HepG2 (cell line): ENCODE results near the gene ULK4. TPM values are rescaled to one million over a fixed set of nuclear protein-coding genes. Genes with fewer than 3 reads are reported as not detected.

Experiments
- ATAC-seq: fragments of 200-7000 bp; cut with Tn5 transposase; 3 replicates; pipeline ENCODE4 v1.9.1; 2020; ENCODE audit warnings: mild to moderate bottlenecking, moderate library complexity
- BruUV-seq: library from RNA; stranded (reverse); fragments of 400-500 nt; replicated peaks from 2 replicates; lab custom pipeline; 2021; lab: Mats Ljungman, UMichigan
- CTCF ChIA-PET: fragments of 300-600 bp; formaldehyde crosslinking; extraction: SDS; loops from one replicate; lab custom pipeline; 2021; ENCODE audit warnings: low total read pairs, inconsistent platforms, low intra/inter-chr PET ratio; lab: Yijun Ruan, JAX
- POLR2A ChIA-PET: fragments of 350-600 bp; sonication (Branson Sonifier 250); formaldehyde crosslinking; loops from one replicate; lab custom pipeline; 2020; ENCODE audit warnings: antibody characterized with exemption, inconsistent platforms; lab: Yijun Ruan, JAX
- DNase-seq: peaks from one replicate; pipeline ENCODE4 v3.0.0-alpha.2; 2015; ENCODE audit warnings: low spot score
- FAIRE-seq: peaks from 3 replicates; lab custom pipeline; 2011; peaks lifted over from hg19 to GRCh38; lab: Jason Lieb, UNC
- H2AFZ ChIP-seq: one replicate; pipeline ENCODE4 v1.6.1; 2011; ENCODE audit warnings: low read length, inconsistent platforms
- H3K27ac ChIP-seq: fragments of 300-600 bp; 3 replicates; pipeline ENCODE4 v1.8.0; 2011; ENCODE audit warnings: mixed run types, mild to moderate bottlenecking, mixed read lengths, low read length, inconsistent platforms; ENCODE audit not compliant: insufficient read depth; ENCODE audit errors: extremely low read length
- H3K27me3 ChIP-seq, 2 experiments: fragments of 200-600 bp in 1 of 2; 2 replicates in 1 of 2; 3 replicates in 1 of 2; pipeline versions ENCODE4 v1.6.0 to v1.8.0; 2011; ENCODE audit warnings: low read length in 2 of 2, mild to moderate bottlenecking in 2 of 2, moderate library complexity in 2 of 2, inconsistent platforms in 1 of 2; ENCODE audit not compliant: insufficient read depth in 2 of 2, control insufficient read depth in 1 of 2
- H3K36me3 ChIP-seq, 2 experiments: fragments of 200-600 bp in 1 of 2; replicated peaks in 1 of 2; 2 replicates in 1 of 2; 3 replicates in 1 of 2; pipeline versions ENCODE4 v1.5.1 to v1.8.0; 2011; ENCODE audit warnings: low read length in 2 of 2, inconsistent platforms in 1 of 2; ENCODE audit not compliant: insufficient read depth in 2 of 2, control insufficient read depth in 1 of 2
- H3K4me1 ChIP-seq: 2 replicates; pipeline ENCODE4 v1.5.1; 2012; ENCODE audit warnings: low read length, inconsistent platforms; ENCODE audit not compliant: insufficient read depth
- H3K4me2 ChIP-seq: 2 replicates; pipeline ENCODE4 v1.6.0; 2011; ENCODE audit warnings: low read depth, low read length, inconsistent platforms
- H3K4me3 ChIP-seq, 3 experiments: fragments of 200-600 bp in 1 of 3; sonication (generic), shearing (Covaris generic) in 1 of 3; replicated peaks in 1 of 3; 2 replicates each; pipeline ENCODE4 v1.5.1; 2011 to 2016; ENCODE audit warnings: low read length in 3 of 3, inconsistent platforms in 2 of 3, low read depth in 2 of 3, mild to moderate bottlenecking in 2 of 3, control low read depth in 1 of 3, mixed read lengths in 1 of 3; ENCODE audit not compliant: insufficient read depth in 1 of 3
- H3K79me2 ChIP-seq: one replicate; pipeline ENCODE4 v1.6.1; 2011; ENCODE audit warnings: low read length, inconsistent platforms; ENCODE audit not compliant: insufficient read depth
- H3K9ac ChIP-seq: 2 replicates; pipeline ENCODE4 v1.6.0; 2011; ENCODE audit warnings: mild to moderate bottlenecking, low read depth, low read length, inconsistent platforms; ENCODE audit not compliant: insufficient read depth
- H3K9me3 ChIP-seq: 2 replicates; pipeline ENCODE4 v1.5.1; 2012; ENCODE audit warnings: mild to moderate bottlenecking, low read length
- H4K20me1 ChIP-seq: 2 replicates; pipeline ENCODE4 v1.6.0; 2011; ENCODE audit warnings: inconsistent platforms, mild to moderate bottlenecking, low read length, moderate library complexity; ENCODE audit not compliant: insufficient read depth
- AGO1 ChIP-seq: fragments of 200-400 bp; formaldehyde crosslinking; IDR thresholded peaks from 2 replicates; pipeline ENCODE4 v1.6.1; 2017; ENCODE audit warnings: mild to moderate bottlenecking, low read depth, low read length, moderate library complexity; ENCODE audit not compliant: poor library complexity, severe bottlenecking
- ATM ChIP-seq: fragments of 450-650 bp; IDR thresholded peaks from 2 replicates; pipeline ENCODE4 v1.7.1; 2017; ENCODE audit warnings: mild to moderate bottlenecking, borderline replicate concordance
- BRD4 ChIP-seq: sonication (generic); formaldehyde crosslinking; IDR thresholded peaks from 2 replicates; pipeline ENCODE4 v1.4.0; 2020; ENCODE audit warnings: missing genetic modification reagents
- HES4 ChIP-seq: sonication (generic); formaldehyde crosslinking; IDR thresholded peaks from 2 replicates; pipeline ENCODE4 v1.9.0; 2021; ENCODE audit warnings: mild to moderate bottlenecking, missing genetic modification reagents, borderline replicate concordance
- KDM6A ChIP-seq: IDR thresholded peaks from 2 replicates; pipeline ENCODE4 v1.6.1; 2016; ENCODE audit warnings: low read depth
- MED13 ChIP-seq: sonication (generic); formaldehyde crosslinking; IDR thresholded peaks from 2 replicates; pipeline ENCODE4 v1.5.0; 2020; ENCODE audit warnings: missing genetic modification reagents
- MEIS1 ChIP-seq: sonication (generic); formaldehyde crosslinking; IDR thresholded peaks from 2 replicates; pipeline ENCODE4 v1.9.0; 2021; ENCODE audit warnings: mild to moderate bottlenecking, missing genetic modification reagents, moderate library complexity, borderline replicate concordance
- SP1 ChIP-seq, 2 experiments: fragments of 450-650 bp in 1 of 2; sonication (generic) in 1 of 2; formaldehyde crosslinking in 1 of 2; IDR thresholded peaks; 2 replicates each; pipeline versions ENCODE4 v1.4.0 to v1.6.1; 2016 to 2020; ENCODE audit warnings: missing genetic modification reagents in 1 of 2
- ZMYM3 ChIP-seq: sonication (generic); formaldehyde crosslinking; IDR thresholded peaks from 2 replicates; pipeline ENCODE4 v1.5.1; 2020; ENCODE audit warnings: mild to moderate bottlenecking, missing genetic modification reagents
- ZNF343 ChIP-seq: sonication (generic); formaldehyde crosslinking; IDR thresholded peaks from 2 replicates; pipeline ENCODE4 v1.4.0; 2020; ENCODE audit warnings: mild to moderate bottlenecking, missing genetic modification reagents
- ZNF350 ChIP-seq: sonication (generic); formaldehyde crosslinking; IDR thresholded peaks from 2 replicates; pipeline ENCODE4 v1.4.0; 2020; ENCODE audit warnings: mild to moderate bottlenecking, low read depth, missing genetic modification reagents, borderline replicate concordance
- ZNF629 ChIP-seq: sonication (generic); formaldehyde crosslinking; conservative IDR thresholded peaks from 2 replicates; pipeline ENCODE4 v1.5.0; 2020; ENCODE audit warnings: missing genetic modification reagents
- WGBS: methylation state at CpG from one replicate; pipeline ENCODE4 v1.1.6; 2017; ENCODE audit warnings: low lambda C conversion rate; 5-methylcytosine and 5-hydroxymethylcytosine counted together
- in situ Hi-C: cut with HindIII; loops from 2 replicates; pipeline ENCODE4 v1.10.0; 2017; ENCODE audit warnings: low pct_unique_long_range_greater_than_20kb; ENCODE audit not compliant: extremely low pct_ligation_motif_present
- intact Hi-C: fragments of 100-400 bp; cut with micrococcal nuclease; formaldehyde crosslinking; loops from one replicate; pipeline ENCODE4 v1.10.0; 2022; ENCODE audit not compliant: unreplicated experiment
- polyA plus RNA-seq, 8 experiments: library from polyadenylated mRNA; depleted of rRNA in 3 of 8; stranded (reverse) in 7 of 8; unstranded in 1 of 8; fragments of >200 nt; fragmentation: Illumina TruSeq in 4 of 8; extraction: Trizol in 4 of 8; gene quantifications; 2 replicates each; pipeline versions ENCODE4 v1.2.1 to v1.2.3, GENCODE V29; 2011 to 2016; ENCODE audit warnings: low read depth in 4 of 8, missing spikeins in 1 of 8, mixed read lengths in 1 of 8; ENCODE audit not compliant: insufficient read depth in 1 of 8
- total RNA-seq, 5 experiments: library from RNA; depleted of rRNA; stranded (reverse); fragments of >200 nt; fragmentation: Illumina TruSeq; extraction: Trizol; gene quantifications; 2 replicates each; pipeline ENCODE4 v1.2.3, GENCODE V29; 2016; ENCODE audit warnings: low read depth in 1 of 5
- TF ChIP-seq, protein P1 (sequence below): sonication (generic); formaldehyde crosslinking; IDR thresholded peaks from 2 replicates; pipeline ENCODE4 v1.5.0; 2020; ENCODE audit warnings: mild to moderate bottlenecking, missing genetic modification reagents, moderate library complexity
- TF ChIP-seq, protein P2 (sequence below): sonication (generic); formaldehyde crosslinking; IDR thresholded peaks from 2 replicates; pipeline ENCODE4 v1.5.1; 2020; ENCODE audit warnings: mild to moderate bottlenecking, missing genetic modification reagents, moderate library complexity
- TF ChIP-seq, protein P3 (sequence below): sonication (generic); formaldehyde crosslinking; IDR thresholded peaks from 2 replicates; pipeline ENCODE4 v1.5.1; 2020; ENCODE audit warnings: mild to moderate bottlenecking, moderate library complexity, missing genetic modification reagents
- TF ChIP-seq, protein P4 (sequence below): sonication (generic); formaldehyde crosslinking; IDR thresholded peaks from 2 replicates; pipeline ENCODE4 v1.8.1; 2023; ENCODE audit warnings: missing genetic modification reagents, inconsistent platforms, borderline replicate concordance

ULK4 gene
- total and polyA plus RNA-seq, 2 of the 13 experiments (the other 11 are each of a cell fraction or from before 2014, with no cell fraction given): 6.7 to 11.8 TPM

- ATAC-seq: no peak
- BruUV-seq: no TSS peak
- ChIA-PET CTCF (no interaction called here), POLR2A (no interaction called here)
- H3K4me2 ChIP-seq: no peak overlapping the region
- 63% methylated on average over 2 of the region's 2 CpGs for WGBS
- H3K9me3 ChIP-seq: no peaks in the 10 kb centered on the region
- intact Hi-C loops: no loop called here
- in situ Hi-C loops: no loop called here
- no peak overlapping the region for H3K27ac ChIP-seq
- H4K20me1 ChIP-seq: no peaks in the 10 kb centered on the region
- H3K4me1 ChIP-seq: peaks cover 14% of the 10 kb centered on the region
- H3K79me2 ChIP-seq: no peaks in the 10 kb centered on the region
- H3K4me3 ChIP-seq: no peak overlapping the region
- FAIRE-seq: no peak
- no peaks in the 10 kb centered on the region for H3K36me3 ChIP-seq
- H2AFZ ChIP-seq: no peak overlapping the region
- DNase-seq: no peak
- TF ChIP-seq ZNF343 (CRISPR knock-in tag): no peak
- TF ChIP-seq SP1 (IDR thresholded peaks at IDR 0.05): no peak
- TF ChIP-seq SP1 (CRISPR knock-in tag; IDR thresholded peaks at IDR 0.05): no peak
- no peak for TF ChIP-seq BRD4 (CRISPR knock-in tag)
- no peak for TF ChIP-seq ZMYM3 (CRISPR knock-in tag)
- no peak for TF ChIP-seq MEIS1 (CRISPR knock-in tag)
- TF ChIP-seq ZNF350 (CRISPR knock-in tag): no peak
- no peak for TF ChIP-seq MED13 (CRISPR knock-in tag)
- TF ChIP-seq KDM6A: no peak
- TF ChIP-seq HES4 (CRISPR knock-in tag): no peak
- no peak for TF ChIP-seq ATM
- TF ChIP-seq, protein P1, sequence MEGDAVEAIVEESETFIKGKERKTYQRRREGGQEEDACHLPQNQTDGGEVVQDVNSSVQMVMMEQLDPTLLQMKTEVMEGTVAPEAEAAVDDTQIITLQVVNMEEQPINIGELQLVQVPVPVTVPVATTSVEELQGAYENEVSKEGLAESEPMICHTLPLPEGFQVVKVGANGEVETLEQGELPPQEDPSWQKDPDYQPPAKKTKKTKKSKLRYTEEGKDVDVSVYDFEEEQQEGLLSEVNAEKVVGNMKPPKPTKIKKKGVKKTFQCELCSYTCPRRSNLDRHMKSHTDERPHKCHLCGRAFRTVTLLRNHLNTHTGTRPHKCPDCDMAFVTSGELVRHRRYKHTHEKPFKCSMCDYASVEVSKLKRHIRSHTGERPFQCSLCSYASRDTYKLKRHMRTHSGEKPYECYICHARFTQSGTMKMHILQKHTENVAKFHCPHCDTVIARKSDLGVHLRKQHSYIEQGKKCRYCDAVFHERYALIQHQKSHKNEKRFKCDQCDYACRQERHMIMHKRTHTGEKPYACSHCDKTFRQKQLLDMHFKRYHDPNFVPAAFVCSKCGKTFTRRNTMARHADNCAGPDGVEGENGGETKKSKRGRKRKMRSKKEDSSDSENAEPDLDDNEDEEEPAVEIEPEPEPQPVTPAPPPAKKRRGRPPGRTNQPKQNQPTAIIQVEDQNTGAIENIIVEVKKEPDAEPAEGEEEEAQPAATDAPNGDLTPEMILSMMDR (CRISPR knock-in tag): no peak
- TF ChIP-seq, protein P2, sequence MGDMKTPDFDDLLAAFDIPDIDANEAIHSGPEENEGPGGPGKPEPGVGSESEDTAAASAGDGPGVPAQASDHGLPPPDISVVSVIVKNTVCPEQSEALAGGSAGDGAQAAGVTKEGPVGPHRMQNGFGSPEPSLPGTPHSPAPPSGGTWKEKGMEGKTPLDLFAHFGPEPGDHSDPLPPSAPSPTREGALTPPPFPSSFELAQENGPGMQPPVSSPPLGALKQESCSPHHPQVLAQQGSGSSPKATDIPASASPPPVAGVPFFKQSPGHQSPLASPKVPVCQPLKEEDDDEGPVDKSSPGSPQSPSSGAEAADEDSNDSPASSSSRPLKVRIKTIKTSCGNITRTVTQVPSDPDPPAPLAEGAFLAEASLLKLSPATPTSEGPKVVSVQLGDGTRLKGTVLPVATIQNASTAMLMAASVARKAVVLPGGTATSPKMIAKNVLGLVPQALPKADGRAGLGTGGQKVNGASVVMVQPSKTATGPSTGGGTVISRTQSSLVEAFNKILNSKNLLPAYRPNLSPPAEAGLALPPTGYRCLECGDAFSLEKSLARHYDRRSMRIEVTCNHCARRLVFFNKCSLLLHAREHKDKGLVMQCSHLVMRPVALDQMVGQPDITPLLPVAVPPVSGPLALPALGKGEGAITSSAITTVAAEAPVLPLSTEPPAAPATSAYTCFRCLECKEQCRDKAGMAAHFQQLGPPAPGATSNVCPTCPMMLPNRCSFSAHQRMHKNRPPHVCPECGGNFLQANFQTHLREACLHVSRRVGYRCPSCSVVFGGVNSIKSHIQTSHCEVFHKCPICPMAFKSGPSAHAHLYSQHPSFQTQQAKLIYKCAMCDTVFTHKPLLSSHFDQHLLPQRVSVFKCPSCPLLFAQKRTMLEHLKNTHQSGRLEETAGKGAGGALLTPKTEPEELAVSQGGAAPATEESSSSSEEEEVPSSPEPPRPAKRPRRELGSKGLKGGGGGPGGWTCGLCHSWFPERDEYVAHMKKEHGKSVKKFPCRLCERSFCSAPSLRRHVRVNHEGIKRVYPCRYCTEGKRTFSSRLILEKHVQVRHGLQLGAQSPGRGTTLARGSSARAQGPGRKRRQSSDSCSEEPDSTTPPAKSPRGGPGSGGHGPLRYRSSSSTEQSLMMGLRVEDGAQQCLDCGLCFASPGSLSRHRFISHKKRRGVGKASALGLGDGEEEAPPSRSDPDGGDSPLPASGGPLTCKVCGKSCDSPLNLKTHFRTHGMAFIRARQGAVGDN: no peak
- no peak for TF ChIP-seq ZNF629
- TF ChIP-seq, protein P3, sequence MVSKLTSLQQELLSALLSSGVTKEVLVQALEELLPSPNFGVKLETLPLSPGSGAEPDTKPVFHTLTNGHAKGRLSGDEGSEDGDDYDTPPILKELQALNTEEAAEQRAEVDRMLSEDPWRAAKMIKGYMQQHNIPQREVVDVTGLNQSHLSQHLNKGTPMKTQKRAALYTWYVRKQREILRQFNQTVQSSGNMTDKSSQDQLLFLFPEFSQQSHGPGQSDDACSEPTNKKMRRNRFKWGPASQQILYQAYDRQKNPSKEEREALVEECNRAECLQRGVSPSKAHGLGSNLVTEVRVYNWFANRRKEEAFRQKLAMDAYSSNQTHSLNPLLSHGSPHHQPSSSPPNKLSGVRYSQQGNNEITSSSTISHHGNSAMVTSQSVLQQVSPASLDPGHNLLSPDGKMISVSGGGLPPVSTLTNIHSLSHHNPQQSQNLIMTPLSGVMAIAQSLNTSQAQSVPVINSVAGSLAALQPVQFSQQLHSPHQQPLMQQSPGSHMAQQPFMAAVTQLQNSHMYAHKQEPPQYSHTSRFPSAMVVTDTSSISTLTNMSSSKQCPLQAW (CRISPR knock-in tag): no peak
- TF ChIP-seq AGO1: no peak
- TF ChIP-seq, protein P4, sequence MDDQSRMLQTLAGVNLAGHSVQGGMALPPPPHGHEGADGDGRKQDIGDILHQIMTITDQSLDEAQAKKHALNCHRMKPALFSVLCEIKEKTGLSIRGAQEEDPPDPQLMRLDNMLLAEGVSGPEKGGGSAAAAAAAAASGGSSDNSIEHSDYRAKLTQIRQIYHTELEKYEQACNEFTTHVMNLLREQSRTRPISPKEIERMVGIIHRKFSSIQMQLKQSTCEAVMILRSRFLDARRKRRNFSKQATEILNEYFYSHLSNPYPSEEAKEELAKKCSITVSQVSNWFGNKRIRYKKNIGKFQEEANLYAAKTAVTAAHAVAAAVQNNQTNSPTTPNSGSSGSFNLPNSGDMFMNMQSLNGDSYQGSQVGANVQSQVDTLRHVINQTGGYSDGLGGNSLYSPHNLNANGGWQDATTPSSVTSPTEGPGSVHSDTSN (CRISPR knock-in tag): no peak
- no peaks in the 10 kb centered on the region for H3K27me3 ChIP-seq
- H3K9ac ChIP-seq: no peak overlapping the region
Measured at GRCh38 chr3:41315126-41315525, 646.8 kb downstream of the ULK4 start.
